ENCODE results near the gene PPBP.

Gene PPBP

GRCh38 chr4:74023709-74024108 is 35.7 kb upstream of the PPBP start:
- no peak overlapping the region for H3K27ac ChIP-seq
- no peak for TF ChIP-seq CTCF (conservative IDR thresholded peaks at IDR 0.05)

DNA sequence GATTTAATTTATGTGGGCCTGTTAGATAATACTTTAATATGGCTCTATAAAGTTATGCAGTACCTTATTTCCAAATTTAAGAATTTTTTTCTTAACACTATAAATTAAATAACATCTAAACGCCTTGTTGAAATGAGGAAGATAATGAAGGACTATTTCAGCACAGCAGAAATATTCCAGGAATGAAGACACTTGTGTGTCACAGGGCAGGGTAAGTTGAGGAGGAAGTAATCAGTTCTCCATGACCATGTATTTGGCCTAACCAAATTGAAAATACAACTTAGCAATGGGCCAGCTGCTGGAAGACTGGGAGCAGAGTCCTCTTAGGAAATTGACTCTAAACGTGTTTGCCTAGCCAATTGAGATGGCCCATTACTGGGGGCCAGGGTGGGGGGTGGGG is 33.6 kb upstream of the PPBP start:
- no peak for TF ChIP-seq CTCF (conservative IDR thresholded peaks at IDR 0.05)
- H3K27ac ChIP-seq: no peak overlapping the region

DNA sequence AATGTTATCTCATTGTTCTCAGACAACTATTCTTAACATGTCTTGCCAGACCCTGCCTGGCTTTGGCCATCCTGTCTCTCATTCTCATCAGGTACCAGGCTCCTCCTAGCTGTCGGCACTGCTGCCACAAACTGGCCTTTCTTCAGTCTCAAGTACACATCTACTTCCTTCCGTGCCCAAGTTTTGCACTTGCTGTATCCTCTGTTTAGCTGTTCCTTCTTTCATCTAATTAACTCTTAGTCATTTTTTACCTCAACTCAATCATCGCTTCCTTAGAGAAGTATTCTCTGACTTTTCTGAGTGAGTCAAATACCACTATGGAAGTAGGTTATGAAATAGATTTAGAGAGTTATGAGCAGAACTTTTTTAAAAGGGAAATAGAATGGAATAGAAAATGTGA is 30.8 kb upstream of the PPBP start:
- H3K27ac ChIP-seq: no peak overlapping the region
- TF ChIP-seq CTCF (conservative IDR thresholded peaks at IDR 0.05): no peak

GRCh38 chr4:74018116-74018515 is 30.1 kb upstream of the PPBP start:
- no peak overlapping the region for H3K27ac ChIP-seq
- no peak for TF ChIP-seq CTCF (conservative IDR thresholded peaks at IDR 0.05)

GRCh38 chr4:74016068-74016467 is 28.1 kb upstream of the PPBP start:
- H3K27ac ChIP-seq: no peak overlapping the region
- no peak for TF ChIP-seq CTCF (conservative IDR thresholded peaks at IDR 0.05)

GRCh38 chr4:74015126-74015780 is 27.3 kb upstream of the PPBP start:
- TF ChIP-seq CTCF (conservative IDR thresholded peaks at IDR 0.05): no peak
- no peak overlapping the region for H3K27ac ChIP-seq

GRCh38 chr4:74014332-74014731 is 26.3 kb upstream of the PPBP start:
- H3K27ac ChIP-seq: no peak overlapping the region
- TF ChIP-seq CTCF (conservative IDR thresholded peaks at IDR 0.05): no peak
